ENCODE measurements around the gene PRSS35. TPM values are rescaled to one million over a fixed set of nuclear protein-coding genes. Genes with fewer than 3 reads are reported as not detected.

Gene PRSS35
- total and polyA plus RNA-seq, 2 experiments from 2014 or later, result 1.7 to 2.1 TPM

- H3K4me2 ChIP-seq, result no peak overlapping the region
- H2AFZ ChIP-seq, result no peak overlapping the region
- ATAC-seq, result no peak
Measured at GRCh38 chr6:83470001-83470400, 42.3 kb upstream of the PRSS35 start.

More at GRCh38 chr6:83470001-83470400, 42.3 kb upstream of the PRSS35 start:
- Histone ChIP-seq H3K9me2 (ENCODE audit: insufficient read depth) (no peaks in the 10 kb centered on the region), H3K4me3 (no peak overlapping the region), H3K27me3 (ENCODE audit: insufficient read depth) (peaks cover 5% of the 10 kb centered on the region; the same call in 1 of the 2 replicates), H3K79me2 (replicated peaks; ENCODE audit: insufficient read depth) (no peaks in the 10 kb centered on the region), H3K36me3 (ENCODE audit: insufficient read depth) (no peaks in the 10 kb centered on the region), H3F3A (replicated peaks; ENCODE audit: low read depth) (no peaks in the 10 kb centered on the region), H3K4me1 (ENCODE audit: insufficient read depth) (peaks cover 13% of the 10 kb centered on the region), H4K20me1 (replicated peaks; ENCODE audit: insufficient read depth) (no peaks in the 10 kb centered on the region), H3K27ac (ENCODE audit: low read depth) (no peak overlapping the region)
- H3K9me3 Mint-ChIP-seq, result no peaks in the 10 kb centered on the region
- H3K4me1 Mint-ChIP-seq, result peaks cover 5% of the 10 kb centered on the region
- no peak overlapping the region for H3K27ac Mint-ChIP-seq
- H3K4me3 Mint-ChIP-seq, result no peak overlapping the region
- H3K27me3 Mint-ChIP-seq (ENCODE audit: insufficient read depth, low read depth, poor library complexity), result peaks cover 4% of the 10 kb centered on the region
- no peak for DNase-seq (ENCODE audit: low spot score)
- H3K36me3 Mint-ChIP-seq (ENCODE audit: low read depth), result no peaks in the 10 kb centered on the region
- TF ChIP-seq ZNF462 (CRISPR knock-in tag; IDR thresholded peaks at IDR 0.05), result no peak
- TF ChIP-seq EZH2phosphoT487 (IDR thresholded peaks at IDR 0.05; ENCODE audit: unreplicated experiment), result no peak
- TF ChIP-seq ETS1 (IDR thresholded peaks at IDR 0.05), result no peak
- TF ChIP-seq NANOG (IDR thresholded peaks at IDR 0.05; ENCODE audit: borderline replicate concordance), result no peak
- no peak for TF ChIP-seq REST (IDR thresholded peaks at IDR 0.05; ENCODE audit: unreplicated experiment)
- no peak for TF ChIP-seq EZH2 (IDR thresholded peaks at IDR 0.05; ENCODE audit: low read depth, unreplicated experiment)
- TF ChIP-seq POLR2AphosphoS5 (IDR thresholded peaks at IDR 0.05; ENCODE audit: low read depth), result no peak
- TF ChIP-seq CREB1 (CRISPR knock-in tag; IDR thresholded peaks at IDR 0.05; ENCODE audit: low read depth), result no peak
- TF ChIP-seq ZNF331 (CRISPR knock-in tag; IDR thresholded peaks at IDR 0.05; ENCODE audit: low read depth), result no peak
- no peak for TF ChIP-seq JUNB (IDR thresholded peaks at IDR 0.05; ENCODE audit: unreplicated experiment)
- TF ChIP-seq STAT1 (IDR thresholded peaks at IDR 0.05; ENCODE audit: unreplicated experiment), result no peak
- no peak for TF ChIP-seq CTCF (conservative IDR thresholded peaks at IDR 0.05; ENCODE audit: low read depth in 2 of 2)
- no peak for TF ChIP-seq ZNF114 (CRISPR knock-in tag; IDR thresholded peaks at IDR 0.05)

All from GM23338 (cell line).